ENCODE measurements around the gene MACROD2.

GRCh38 chr20:14696478-14696877 is 701.2 kb downstream of the MACROD2 start:
- TF ChIP-seq EP300 (IDR thresholded peaks at IDR 0.05; ENCODE audit: low read depth) (no peak), POLR2A (IDR thresholded peaks at IDR 0.05) (no peak), CTCF (IDR thresholded peaks at IDR 0.05) (no peak)
